Vagina (tissue), 2 donors: ENCODE data around the gene RAB40C. TPM values are rescaled to one million over a fixed set of nuclear protein-coding genes. Genes with fewer than 3 reads are reported as not detected.

Experiments used
- DNase-seq, 2 donors: peaks; one replicate each; pipeline ENCODE4 v3.0.0-alpha.2; 2017; ENCODE audit errors: extremely low spot score in 2 of 2
- H3K27ac ChIP-seq: fragments of 200-600 bp; sonication (generic); one replicate; pipeline ENCODE4 v1.5.1; 2019
- H3K27me3 ChIP-seq: fragments of 200-600 bp; sonication (generic); one replicate; pipeline ENCODE4 v1.5.1; 2019
- H3K36me3 ChIP-seq, 2 donors: fragments of 200-600 bp; sonication (generic); one replicate each; pipeline ENCODE4 v1.5.1; 2017 to 2019
- H3K4me1 ChIP-seq: fragments of 200-600 bp; sonication (generic); one replicate; pipeline ENCODE4 v1.5.1; 2019
- H3K4me3 ChIP-seq, 2 donors: fragments of 200-600 bp; sonication (generic); 1 replicate in 1 of 2; 2 replicates in 1 of 2; pipeline ENCODE4 v1.5.1; 2016 to 2019
- H3K9me3 ChIP-seq: fragments of 200-600 bp; sonication (generic); one replicate; pipeline ENCODE4 v1.5.1; 2019
- CTCF ChIP-seq, 3 experiments: fragments of 450-650 bp in 2 of 3; fragments of 200-600 bp in 1 of 3; sonication (generic) in 1 of 3; IDR thresholded peaks; one replicate each; pipeline ENCODE4 v1.5.1; 2017 to 2019; ENCODE audit warnings: antibody characterized with exemption in 3 of 3, mild to moderate bottlenecking in 2 of 3, moderate library complexity in 2 of 3
- POLR2A ChIP-seq, 2 donors: fragments of 450-650 bp; IDR thresholded peaks; one replicate each; pipeline ENCODE4 v1.6.1; 2017; ENCODE audit warnings: antibody characterized with exemption in 2 of 2, mild to moderate bottlenecking in 2 of 2, moderate library complexity in 2 of 2
- POLR2AphosphoS5 ChIP-seq, 2 donors: sonication (generic); formaldehyde crosslinking; IDR thresholded peaks; one replicate each; pipeline ENCODE4 v1.9.0; 2017; ENCODE audit warnings: antibody characterized with exemption in 2 of 2, mild to moderate bottlenecking in 2 of 2, low read depth in 1 of 2; ENCODE audit not compliant: insufficient read depth in 1 of 2
- intact Hi-C: fragments of 100-400 bp; cut with DNase I; formaldehyde crosslinking; loops from one replicate; pipeline ENCODE4 v1.15.1; 2023
- total RNA-seq: library from RNA; depleted of rRNA; stranded (reverse); fragments of >200 nt; gene quantifications from one replicate; pipeline ENCODE4 v1.2.3, GENCODE V29; 2016

The RAB40C gene
- total RNA-seq, 1 donor from 2014 or later = 41.3 TPM

- Histone ChIP-seq H3K27me3 (no peaks in the 10 kb centered on the region), H3K36me3 (no peaks in the 10 kb centered on the region), H3K9me3 (no peaks in the 10 kb centered on the region), H3K4me3 (no peak overlapping the region), H3K27ac (peak overlapping the region; percentile 80), H3K4me1 (peaks cover 46% of the 10 kb centered on the region)
- no peak for DNase-seq
- intact Hi-C loops = loop anchor here (10.0 kb wide), 1 partner anchor 256 kb away; the partner anchor contains the start of gene PGAP6
- no peak for TF ChIP-seq CTCF (IDR thresholded peaks at IDR 0.05)
- no peak for TF ChIP-seq POLR2AphosphoS5 (IDR thresholded peaks at IDR 0.05; ENCODE audit: insufficient read depth in 1 of 2, low read depth in 1 of 2)
- TF ChIP-seq POLR2A (IDR thresholded peaks at IDR 0.05) = no peak
Measured at GRCh38 chr16:640614-641013, 50.7 kb downstream of the RAB40C start.

GRCh38 chr16:641326-642188, 51.7 kb downstream of the RAB40C start, which contains the start of gene MCRIP2:
Gene MCRIP2, plus strand, starts transcription at chr16:641828. Its CDS starts 164 bp downstream, at chr16:641992.
- H3K4me1 ChIP-seq = peaks cover 53% of the 10 kb centered on the region
- H3K4me3 ChIP-seq = peak within 1 kb of the TSS; percentile 59 to 83
- DNase-seq = no peak
- H3K36me3 ChIP-seq = no peaks in the 10 kb centered on the region
- no peaks in the 10 kb centered on the region for H3K9me3 ChIP-seq
- intact Hi-C loops = loop anchor here (10.0 kb wide), 1 partner anchor 257 kb away; the partner anchor contains the start of gene PGAP6
- TF ChIP-seq CTCF (IDR thresholded peaks at IDR 0.05) (no peak), POLR2AphosphoS5 (IDR thresholded peaks at IDR 0.05; ENCODE audit: insufficient read depth in 1 of 2, low read depth in 1 of 2) (peak in 1 of 2 donors; percentile 52), POLR2A (IDR thresholded peaks at IDR 0.05) (peak in 1 of 2 donors; percentile 23)
- H3K27me3 ChIP-seq = no peaks in the 10 kb centered on the region
- H3K27ac ChIP-seq = peak within 1 kb of the TSS; percentile 80

GRCh38 chr16:642189-643049, 52.6 kb downstream of the RAB40C start:
- TF ChIP-seq POLR2AphosphoS5 (IDR thresholded peaks at IDR 0.05; ENCODE audit: insufficient read depth in 1 of 2, low read depth in 1 of 2) (peak in 1 of 2 donors; percentile 24), POLR2A (IDR thresholded peaks at IDR 0.05) (no peak), CTCF (IDR thresholded peaks at IDR 0.05) (no peak)
- DNase-seq = no peak
- intact Hi-C loops = loop anchor here (10.0 kb wide), 1 partner anchor 258 kb away; the partner anchor contains the start of gene PGAP6
- H3K36me3 ChIP-seq = no peaks in the 10 kb centered on the region
- H3K27me3 ChIP-seq = no peaks in the 10 kb centered on the region
- peak overlapping the region; percentile 80 for H3K27ac ChIP-seq
- no peaks in the 10 kb centered on the region for H3K9me3 ChIP-seq
- peaks cover 56% of the 10 kb centered on the region for H3K4me1 ChIP-seq
- peak overlapping the region; percentile 59 to 83 for H3K4me3 ChIP-seq

GRCh38 chr16:643050-643368, 53.1 kb downstream of the RAB40C start:
- Histone ChIP-seq H3K27ac (no peak overlapping the region), H3K4me3 (peak overlapping the region; percentile 59 to 83), H3K27me3 (no peaks in the 10 kb centered on the region), H3K4me1 (peaks cover 56% of the 10 kb centered on the region), H3K36me3 (no peaks in the 10 kb centered on the region), H3K9me3 (no peaks in the 10 kb centered on the region)
- TF ChIP-seq POLR2AphosphoS5 (IDR thresholded peaks at IDR 0.05; ENCODE audit: insufficient read depth in 1 of 2, low read depth in 1 of 2) = no peak
- no peak for TF ChIP-seq CTCF (IDR thresholded peaks at IDR 0.05)
- no peak for TF ChIP-seq POLR2A (IDR thresholded peaks at IDR 0.05)
- no peak for DNase-seq
- intact Hi-C loops = loop anchor here (10.0 kb wide), 1 partner anchor 258 kb away; the partner anchor contains the start of gene PGAP6
